ENCODE measurements around the gene APOBEC3C.
"Not testable (repeated sequence)": the region's sequence is repeated elsewhere in the genome, so short reads cannot be mapped to it uniquely, and the experiment has no call there.

GRCh38 chr22:39045136-39045535 is 31.1 kb downstream of the APOBEC3C start:
- not testable (repeated sequence) for TF ChIP-seq POLR2AphosphoS5, POLR2A, CTCF (IDR thresholded peaks at IDR 0.05)
